HG03354 (cell line): ENCODE data around the gene HOXB8.
A peak's percentile ranks its signal among the peaks of the same experiment; 100 is the strongest.

Experiments used
- ATAC-seq: cut with Tn5 transposase; IDR thresholded peaks from one replicate; pipeline ENCODE4 v1.9.1; 2021; ENCODE audit warnings: mild to moderate bottlenecking; ENCODE audit not compliant: unreplicated experiment, poor library complexity, severe bottlenecking

The HOXB8 gene

DNA sequence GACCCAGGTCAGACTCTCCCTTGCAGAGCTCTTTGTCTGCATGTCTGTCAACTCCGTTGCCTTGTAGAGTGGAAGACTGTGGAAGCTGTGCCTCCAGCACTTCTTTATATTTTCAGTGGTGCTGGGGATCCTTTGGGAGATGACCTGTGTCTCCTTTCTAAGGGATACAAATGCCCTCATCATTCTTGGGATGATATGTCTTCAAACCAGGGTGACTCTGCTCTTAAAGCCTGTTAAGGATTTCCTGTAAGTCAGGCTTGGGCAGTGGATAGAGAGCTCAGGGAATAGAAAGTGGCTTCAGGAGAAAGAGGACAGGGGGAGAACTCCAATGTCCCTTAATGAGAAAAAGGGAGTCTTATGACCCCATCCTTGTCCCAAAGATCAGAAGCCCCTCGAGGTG, 26.6 kb downstream of the HOXB8 start:
- no peak for ATAC-seq

DNA sequence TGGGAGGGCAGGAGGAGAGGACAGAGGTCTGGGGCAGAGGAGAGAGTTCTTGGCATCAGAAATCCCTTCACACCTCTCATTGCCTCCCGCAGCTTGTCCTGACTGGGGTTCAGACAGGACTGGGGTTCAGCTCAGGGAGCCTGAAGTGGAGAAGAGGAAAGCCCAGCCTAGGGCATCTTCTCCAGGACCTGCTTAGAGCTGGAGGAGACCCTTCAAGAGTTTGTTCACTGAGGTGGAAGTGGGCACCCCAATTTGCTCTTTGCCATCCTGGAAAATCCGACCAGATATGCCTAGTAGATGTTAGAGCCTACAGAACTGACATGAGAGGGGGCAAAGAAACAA, 27.0 kb downstream of the HOXB8 start:
- no peak for ATAC-seq

DNA sequence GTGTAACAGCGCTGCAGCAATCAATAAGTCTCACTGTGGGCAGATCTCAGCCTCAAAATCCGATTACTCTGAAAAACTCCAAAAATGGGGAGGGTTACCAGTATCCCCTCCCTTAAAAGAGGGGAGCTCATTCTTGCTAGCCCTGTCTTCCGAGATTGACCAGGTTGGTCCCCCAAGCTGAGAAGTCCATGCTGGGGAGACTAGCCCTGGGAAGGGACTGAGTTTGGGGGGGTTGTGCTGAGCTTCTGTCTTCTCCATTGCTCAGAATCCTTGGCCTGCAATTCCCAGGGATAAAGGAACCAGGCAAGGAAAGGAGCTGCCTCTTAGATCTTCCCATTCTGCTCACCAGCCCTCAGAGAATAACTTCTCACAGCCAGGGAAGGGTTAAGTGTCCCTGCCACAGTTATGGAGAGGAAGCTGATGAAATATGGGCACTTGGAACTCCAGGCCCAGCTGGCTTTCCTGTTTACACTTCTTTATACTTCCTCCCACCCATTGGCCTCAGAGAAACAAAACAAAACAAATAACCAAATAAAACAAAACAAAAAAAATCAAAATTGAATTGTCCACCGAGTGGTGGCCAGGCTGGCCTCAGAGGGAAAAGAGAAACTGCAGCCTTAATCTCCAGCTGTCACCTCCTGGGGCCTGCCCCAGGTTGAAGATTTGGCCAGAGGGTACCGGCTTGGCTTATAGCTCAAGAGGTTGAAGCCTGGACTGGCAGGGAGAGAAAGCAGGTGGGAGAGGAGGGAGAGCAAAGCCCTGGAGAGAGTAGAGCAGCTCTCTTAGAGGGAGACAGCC, 27.6 kb downstream of the HOXB8 start:
- ATAC-seq, result no peak

DNA sequence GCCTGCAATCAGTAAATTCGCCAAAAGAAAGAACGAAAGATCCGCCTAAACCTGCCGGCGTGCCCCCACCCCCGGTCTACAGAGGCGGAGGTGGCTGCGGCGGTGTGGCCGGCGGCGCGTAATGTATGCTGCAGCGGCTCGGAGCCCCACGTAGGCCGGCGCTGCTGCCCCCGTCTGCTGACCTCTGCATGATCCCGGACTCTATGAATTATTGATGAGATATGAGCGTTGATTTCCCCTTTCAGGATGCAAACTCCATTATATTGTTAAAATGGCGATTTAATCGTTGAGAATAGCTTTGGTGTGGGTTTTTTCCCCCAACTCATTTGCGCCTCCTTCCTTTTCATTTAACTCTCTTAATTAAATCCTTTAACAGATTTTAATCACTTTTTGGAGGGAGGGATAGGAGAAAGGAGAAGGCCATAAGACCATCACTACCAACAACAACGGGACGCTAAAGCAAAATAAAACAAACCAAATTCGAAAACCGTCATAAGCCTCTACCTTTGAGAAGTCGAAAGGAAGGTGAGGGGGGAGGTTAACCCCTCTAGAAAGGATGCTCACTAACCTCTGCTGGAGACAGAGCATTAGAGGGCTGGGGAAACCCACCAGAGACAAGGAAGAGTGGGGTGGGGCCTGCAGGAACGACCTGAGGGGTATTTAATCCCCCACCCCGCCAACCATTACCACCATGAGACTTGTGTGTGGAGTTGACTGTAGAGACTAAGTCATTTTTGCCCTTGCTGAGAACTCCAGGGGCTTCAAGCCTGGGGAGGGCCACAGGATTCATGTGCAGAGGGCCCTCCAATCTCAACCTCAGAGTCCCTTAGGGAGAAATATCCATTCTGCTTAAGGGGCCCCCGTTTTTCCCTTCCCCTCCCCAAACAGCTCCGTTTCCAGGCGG, 28.5 kb downstream of the HOXB8 start:
- ATAC-seq, result no peak

DNA sequence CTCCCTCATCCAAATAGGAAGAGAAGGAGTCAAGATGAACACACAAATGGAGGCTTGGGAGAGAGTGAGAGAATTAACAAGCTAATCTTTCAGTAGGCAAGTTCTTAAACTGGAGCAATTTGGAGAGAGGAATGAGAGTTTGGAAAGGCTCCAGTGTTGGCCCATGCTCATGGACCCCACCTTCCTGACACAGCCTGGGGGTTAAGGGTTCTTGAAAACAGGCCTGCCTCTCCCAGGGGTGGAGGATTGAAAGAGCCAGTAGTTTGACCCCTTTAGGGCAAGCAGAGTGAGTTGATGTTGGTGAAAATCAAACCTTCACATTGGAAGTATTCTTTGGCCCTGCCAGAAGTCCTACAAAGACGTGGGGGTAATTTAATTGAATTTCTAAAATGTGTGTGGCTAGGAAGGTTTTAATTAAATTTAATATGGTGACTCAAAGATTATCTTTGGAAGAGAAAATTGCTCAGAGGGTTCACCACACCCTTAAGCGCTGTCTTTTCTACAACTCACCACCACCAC, 30.8 kb downstream of the HOXB8 start:
- no peak for ATAC-seq

DNA sequence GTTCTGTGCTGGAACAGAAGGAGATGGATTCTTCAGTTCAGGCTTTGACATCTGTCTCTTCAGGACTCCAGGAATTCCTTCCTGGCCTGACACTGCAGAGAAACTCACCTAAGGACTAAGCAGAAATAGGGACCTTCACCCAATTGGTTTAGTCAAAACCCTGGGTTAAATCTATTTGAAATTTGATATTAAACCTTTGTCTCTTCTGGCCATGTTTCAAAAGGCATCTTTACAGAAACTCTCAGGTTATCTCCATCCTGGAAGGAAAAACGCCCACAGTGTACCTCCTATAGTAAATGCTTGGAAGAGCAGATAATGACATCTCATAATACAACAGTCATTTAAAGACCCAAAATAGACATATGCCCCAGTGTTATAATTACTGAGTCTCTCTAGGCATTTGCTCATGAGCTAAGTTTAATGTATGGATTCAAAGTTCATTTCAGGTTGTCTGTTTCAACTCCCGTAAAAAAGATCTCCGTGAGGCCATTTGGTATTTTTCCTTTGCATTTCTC, 31.3 kb downstream of the HOXB8 start:
- ATAC-seq, result no peak

DNA sequence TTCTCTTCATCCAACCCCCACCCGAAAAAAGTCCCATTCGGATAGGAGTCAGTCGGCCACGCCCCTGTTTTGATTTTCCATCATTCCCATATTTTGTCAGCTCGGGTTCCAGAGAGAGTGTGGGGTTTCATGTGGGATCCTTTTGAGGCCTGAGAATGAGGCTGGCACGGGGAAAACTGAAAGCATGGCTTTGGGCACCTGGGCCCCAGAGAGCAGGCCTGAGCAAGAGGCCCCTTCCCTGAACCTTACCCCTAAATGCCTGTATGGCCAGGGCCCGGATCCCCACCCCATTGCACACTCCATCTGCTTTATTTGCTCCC, 32.4 kb downstream of the HOXB8 start:
- ATAC-seq, result no peak

DNA sequence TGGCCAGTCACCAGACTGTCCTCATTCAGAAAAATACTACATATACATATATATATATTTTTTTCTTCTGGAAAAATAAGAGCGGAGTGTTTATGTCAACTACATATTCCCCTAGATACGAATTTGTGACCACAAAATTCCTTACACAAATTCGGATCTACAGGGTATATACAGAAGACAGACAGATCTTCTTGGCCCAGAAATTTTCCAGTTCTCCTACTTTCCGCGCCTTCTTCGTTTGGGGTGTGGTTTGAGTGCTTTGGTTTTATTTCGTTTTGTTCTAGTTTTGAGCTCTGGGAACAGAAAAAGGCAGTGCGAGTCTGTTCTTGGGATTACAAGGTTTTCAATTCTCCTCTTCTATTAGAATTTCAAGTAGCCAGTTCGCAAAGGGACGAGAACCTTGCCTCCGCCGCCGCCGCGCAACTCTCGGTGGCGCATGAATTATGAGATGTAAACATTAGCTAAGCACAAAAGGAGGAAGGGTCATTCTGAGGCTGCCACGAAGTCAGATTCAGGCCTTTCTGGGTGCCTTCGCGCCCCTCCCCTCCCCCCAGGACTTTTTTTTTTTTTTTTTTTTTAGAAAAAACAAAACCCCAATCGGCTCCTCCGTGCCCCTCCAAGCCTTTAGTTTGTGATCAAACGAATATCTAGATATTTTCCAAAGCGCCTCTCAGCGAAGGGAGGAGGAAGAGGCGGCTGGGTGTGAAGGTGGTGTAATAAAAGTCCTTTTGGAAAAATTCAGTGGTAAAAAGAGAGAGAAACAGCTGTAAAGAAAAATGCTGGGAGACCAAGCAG, 35.1 kb downstream of the HOXB8 start:
- no peak for ATAC-seq

DNA sequence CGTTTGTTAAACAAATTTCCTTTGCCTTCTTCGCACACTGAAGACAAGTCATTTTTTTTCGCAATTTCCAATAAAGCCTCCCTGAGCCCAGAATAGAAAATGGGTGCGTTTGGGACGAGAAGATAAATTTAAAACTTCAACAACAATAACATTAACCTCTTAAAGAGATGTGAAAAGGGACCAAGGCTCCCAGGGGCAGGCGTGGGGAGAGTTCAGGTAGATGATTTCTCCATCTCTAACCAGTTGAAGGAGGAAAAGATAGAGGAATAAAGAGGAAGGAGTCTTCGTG, 35.7 kb downstream of the HOXB8 start:
- no peak for ATAC-seq

DNA sequence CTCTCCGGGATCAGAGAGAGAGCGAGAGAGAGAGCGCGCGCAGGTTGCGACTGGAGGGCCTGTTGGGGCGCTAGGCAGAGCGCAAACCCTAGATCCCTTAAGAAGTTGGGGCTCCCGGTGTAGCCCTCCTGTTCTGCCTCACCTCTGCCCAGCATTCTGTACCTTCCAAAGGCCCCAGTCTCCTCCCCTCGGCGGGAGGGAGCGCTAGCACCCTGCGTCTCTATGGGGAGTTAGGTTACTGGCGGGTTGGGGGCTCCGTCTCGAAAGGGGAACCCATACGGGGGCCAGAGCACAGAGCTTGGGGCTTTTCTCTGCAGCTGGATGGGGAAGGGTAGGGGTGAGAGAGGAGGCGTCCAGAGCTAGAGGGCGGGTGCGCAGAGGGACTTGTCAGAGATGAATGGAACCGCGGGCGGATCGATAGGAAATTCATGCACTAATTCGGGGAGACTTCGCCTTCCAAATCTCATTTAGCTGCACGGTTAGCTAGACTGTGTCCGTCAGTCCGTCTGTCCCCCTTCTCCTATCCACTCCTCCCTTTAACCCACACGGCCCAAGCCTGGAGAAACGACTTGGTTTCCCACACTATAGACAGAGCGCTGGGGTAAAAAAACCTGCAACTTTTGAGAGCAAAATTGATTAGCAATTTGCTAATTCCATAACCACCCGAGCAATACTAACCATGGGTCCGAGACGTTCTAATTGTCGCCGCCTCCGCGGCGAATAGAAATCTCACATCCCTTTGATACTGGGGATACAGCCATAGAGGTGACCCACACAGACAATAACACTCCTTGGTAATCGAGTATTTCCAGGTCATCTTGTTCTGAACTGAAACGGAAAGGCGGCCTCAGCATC, 36.2 kb downstream of the HOXB8 start:
- peak; percentile 30 for ATAC-seq

DNA sequence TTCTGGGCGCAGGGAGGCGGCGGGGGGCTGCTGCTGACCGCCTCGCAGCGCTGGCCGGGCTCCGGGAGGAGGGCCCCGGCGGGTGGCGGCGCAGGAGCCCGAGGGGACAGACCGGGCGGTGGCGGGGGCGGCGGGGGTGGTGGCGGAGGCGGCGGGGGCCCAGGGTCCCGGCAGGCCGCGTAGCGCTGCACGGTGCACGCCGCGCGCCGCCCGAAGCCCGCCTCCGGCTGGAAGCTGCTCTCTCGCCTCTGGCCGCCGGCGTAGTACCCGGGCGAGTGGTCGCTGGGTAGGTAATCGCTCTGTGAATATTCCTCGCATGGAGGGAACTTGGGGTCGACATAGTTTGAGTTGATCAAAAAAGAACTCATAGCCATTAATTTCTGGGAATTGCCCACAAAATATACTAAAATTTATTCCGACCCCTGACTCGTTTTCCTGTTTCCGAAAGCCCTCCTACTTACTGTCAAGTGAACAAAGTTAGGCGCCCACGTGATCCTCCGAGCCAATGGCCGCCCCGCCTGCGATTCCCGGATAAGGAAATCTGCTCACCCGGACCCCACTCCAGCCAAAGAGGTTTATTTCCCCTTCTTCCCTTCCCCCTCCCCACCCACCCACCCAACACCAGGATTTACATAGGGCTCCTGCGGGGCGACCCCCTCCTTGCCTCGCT, 37.0 kb downstream of the HOXB8 start, which contains the start of gene HOXB4:
Gene HOXB4, minus strand, starts transcription at position 405 of the 670 bp plus-strand sequence. Its CDS starts 31 bp downstream, at position 374.
- ATAC-seq, result peak; percentile 49

DNA sequence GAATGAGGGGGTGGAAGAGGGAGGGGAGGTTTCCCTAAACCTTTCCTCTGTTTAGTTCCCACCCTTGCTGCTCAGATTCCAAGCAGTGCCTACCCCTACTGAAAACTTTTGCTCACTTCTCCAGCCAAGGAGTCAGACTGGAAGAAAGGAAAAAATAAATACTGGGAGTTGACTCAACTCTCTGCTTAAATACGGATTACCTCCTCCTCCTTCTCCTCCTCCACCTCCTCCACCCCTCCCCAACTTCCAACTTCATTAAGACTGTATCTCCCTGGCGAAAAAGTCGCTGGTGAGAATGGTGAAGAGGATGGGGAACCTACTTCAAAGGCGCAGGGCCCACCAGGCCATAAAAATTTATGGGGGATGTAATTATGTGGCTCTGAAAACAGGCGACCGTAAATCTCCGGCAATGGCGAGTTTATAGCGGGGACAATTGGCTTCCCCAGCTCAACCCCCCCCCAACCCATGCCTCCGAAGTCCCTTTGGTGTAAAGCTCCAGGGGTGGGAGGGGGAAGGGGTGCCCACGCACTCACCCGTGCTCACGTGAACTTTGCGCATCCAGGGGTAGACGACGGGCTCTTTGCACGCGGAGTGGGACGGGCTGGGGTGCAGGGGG, 37.7 kb downstream of the HOXB8 start:
- peak; percentile 3 for ATAC-seq

DNA sequence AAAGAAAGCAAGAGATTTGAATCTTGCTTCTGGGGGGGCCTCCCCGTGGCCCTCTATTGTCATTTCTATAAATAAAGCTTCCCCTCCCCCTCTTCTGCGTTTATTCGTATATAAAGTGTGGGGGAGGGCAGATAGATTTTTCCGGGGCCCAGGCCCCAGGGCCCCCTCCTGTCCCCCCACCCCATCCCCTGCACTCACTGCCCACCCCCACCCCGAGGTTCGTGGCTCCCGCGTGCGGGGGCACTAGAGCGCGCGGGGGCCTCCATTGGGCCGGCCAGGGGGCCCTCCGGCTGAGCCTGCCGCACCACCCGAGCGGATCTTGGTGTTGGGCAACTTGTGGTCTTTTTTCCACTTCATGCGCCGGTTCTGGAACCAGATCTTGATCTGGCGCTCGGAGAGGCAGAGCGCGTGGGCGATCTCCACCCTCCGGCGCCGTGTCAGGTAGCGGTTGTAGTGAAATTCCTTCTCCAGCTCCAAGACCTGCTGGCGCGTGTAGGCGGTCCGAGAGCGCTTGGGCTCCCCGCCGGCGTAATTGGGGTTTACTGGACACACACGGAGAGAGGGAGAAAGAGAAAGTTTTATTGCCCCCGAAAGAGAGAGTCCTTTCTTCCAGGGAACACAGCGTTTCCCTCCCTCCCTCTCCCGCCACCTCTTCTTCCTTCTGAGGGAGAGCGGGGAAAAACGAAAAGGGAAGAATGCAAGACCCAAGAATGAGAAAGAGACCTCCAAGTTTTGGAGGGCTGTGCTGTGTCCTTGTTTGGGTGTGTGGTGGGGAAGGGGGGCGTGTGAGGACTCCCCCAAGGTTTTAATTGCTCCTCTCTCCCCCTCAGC, 38.4 kb downstream of the HOXB8 start:
- ATAC-seq, result no peak

DNA sequence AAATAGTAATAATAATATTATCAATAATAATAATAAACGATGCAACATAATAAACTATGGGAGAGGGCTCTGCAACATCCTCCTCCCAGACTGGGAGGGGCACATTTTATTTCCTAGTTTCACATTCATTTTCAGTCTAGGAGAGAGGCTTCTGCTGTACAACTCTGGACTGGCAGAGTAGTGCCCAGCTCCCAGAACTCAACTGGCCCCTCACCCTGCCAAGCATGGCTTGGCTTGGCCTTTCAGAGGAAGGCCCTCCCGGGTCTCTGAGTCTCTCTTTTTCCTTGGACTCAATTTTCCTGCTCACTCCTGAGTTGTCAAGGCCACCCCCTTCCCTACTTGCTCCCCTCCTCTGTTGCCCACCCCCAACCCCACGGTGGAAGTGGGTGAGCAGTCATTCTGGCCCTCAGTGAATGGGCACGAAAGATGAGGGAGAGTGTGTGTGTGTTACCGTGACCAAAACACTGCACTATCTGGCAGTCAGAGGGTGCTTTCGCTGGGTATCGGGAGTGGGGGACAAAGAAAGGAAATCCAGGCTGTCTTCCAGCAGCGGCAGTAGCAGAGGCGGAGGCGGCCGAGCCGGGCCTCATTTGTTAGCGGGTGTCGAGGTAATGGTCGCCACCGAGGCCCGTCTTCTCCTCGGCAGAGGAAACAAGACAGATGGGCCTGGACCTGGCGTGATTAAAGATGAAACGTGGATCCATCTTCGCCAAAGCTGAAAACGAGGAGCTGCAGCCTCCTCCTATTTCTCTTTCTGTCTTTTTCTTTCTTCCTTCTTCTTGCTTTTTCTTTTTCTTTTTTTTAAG, 39.2 kb downstream of the HOXB8 start:
- no peak for ATAC-seq

DNA sequence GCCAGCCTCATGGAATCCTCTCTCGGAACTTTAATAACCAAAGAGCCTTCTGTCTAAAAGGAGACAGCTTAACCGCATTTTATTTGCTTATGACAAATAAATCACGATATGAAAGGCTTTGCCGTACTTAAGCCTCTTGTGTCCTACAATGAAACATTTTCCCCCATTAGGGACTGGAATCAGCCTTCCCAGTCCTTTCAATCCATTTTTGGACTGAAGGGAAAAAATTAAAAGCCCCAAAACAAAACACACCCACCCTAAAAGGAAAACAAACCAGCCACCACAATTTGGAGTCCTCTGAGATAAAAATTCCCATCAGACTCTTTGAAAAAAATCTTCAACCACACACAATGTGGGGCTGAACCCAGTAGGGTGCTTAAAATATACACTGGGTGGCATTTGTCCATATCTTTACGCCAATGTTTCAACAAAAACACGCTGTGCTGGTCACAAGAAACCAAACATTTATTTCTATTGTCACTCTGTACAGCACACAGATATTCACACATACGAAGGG, 40.0 kb downstream of the HOXB8 start:
- no peak for ATAC-seq

DNA sequence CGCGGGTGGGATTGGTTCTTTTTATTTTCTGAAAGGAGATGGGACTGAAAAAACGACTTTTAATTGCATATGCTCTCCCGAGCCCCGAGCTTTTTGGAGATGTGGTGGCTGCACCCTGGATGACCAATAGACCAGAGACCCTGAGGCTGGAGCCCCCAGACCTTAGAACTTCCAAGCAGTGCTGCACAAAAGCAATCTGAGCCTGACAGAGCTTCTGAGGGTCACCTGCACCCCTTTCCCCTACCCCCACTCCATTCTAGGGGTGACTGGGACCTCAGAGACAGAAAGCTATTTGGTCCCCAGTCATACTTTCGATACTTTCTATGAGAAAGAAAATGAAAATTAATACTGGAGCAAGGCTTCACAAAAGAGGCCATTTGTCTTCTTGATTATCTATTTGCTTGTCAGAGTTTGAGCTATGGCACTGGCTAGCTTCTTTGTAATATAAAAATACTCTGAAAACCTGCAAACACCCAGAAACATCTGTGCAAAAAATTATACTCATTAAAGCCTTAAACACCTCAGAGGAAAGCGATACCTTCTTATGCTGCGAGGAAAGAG, 40.5 kb downstream of the HOXB8 start:
- no peak for ATAC-seq
